ENCODE measurements around the gene CDK15. TPM values are rescaled to one million over a fixed set of nuclear protein-coding genes. Genes with fewer than 3 reads are reported as not detected.

CDK15 gene
- total and polyA plus RNA-seq, 8 donors: 0.09 to 0.35 (median 0.12) TPM; not detected in 3

DNA sequence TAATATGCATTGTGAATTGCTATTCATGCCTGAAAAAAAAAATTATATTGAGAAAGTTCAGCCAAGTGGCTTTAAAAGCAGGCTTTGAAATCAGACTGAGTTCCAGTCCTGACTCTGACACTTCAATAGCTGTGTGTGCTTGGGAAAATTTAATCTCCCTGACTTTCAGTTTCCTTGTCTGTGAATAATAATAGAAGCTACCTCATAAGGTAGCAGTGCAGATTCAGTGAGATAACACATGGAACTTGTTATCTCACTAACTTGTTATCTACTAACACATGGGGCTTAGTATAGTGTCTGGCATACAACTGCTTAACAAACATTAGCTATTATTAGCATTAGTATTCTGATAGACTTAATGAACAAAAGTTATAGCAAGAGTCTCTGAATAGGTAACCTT is 40.5 kb upstream of the CDK15 start:
- no peak overlapping the region for H3K4me3 ChIP-seq
- H3K36me3 ChIP-seq: peaks cover 0 to 10% (median 3%) of the 10 kb centered on the region in 3 donors
- no peak for ATAC-seq
- H3K9me3 ChIP-seq: no peaks in the 10 kb centered on the region
- no peak overlapping the region for H3K27ac ChIP-seq
- no peak for FAIRE-seq
- H3K4me1 ChIP-seq: no peaks in the 10 kb centered on the region
- intact Hi-C loops (cut with DNase I): no loop called here
- H3K27me3 ChIP-seq: no peaks in the 10 kb centered on the region
- no peak for DNase-seq
- TF ChIP-seq, protein P1, sequence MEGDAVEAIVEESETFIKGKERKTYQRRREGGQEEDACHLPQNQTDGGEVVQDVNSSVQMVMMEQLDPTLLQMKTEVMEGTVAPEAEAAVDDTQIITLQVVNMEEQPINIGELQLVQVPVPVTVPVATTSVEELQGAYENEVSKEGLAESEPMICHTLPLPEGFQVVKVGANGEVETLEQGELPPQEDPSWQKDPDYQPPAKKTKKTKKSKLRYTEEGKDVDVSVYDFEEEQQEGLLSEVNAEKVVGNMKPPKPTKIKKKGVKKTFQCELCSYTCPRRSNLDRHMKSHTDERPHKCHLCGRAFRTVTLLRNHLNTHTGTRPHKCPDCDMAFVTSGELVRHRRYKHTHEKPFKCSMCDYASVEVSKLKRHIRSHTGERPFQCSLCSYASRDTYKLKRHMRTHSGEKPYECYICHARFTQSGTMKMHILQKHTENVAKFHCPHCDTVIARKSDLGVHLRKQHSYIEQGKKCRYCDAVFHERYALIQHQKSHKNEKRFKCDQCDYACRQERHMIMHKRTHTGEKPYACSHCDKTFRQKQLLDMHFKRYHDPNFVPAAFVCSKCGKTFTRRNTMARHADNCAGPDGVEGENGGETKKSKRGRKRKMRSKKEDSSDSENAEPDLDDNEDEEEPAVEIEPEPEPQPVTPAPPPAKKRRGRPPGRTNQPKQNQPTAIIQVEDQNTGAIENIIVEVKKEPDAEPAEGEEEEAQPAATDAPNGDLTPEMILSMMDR (IDR thresholded peaks at IDR 0.05): no peak

DNA sequence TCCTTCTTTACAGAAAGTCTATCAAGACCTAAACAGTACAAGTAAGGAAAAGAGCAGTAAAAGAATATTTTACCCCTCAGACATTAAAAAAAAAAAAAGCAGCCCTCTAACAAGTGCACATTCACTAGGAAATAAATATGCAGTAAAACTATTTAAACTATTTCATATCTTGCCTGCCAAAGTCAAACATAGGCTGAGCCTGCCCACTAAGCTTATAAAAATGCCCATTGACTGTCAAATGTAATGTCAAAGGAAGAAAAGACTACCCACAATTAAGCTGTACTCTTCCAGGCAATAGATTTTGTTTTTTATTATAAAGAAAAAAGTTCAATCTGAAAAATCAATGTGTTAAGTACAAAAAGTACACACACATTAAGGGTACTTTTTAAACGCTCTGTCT is 37.4 kb upstream of the CDK15 start:
- WGBS, 2 donors: 65 to 66% methylated on average over 1 of the region's 1 CpG
- no peak for FAIRE-seq
- no peak for ATAC-seq
- DNase-seq: no peak
- Histone ChIP-seq H3K27me3 (no peaks in the 10 kb centered on the region), H3K4me3 (no peak overlapping the region), H3K4me1 (no peaks in the 10 kb centered on the region), H3K36me3 (peaks cover 0 to 4% (median 0%) of the 10 kb centered on the region in 3 donors), H3K9me3 (no peaks in the 10 kb centered on the region), H3K27ac (no peak overlapping the region)
- TF ChIP-seq, protein P1 (IDR thresholded peaks at IDR 0.05): no peak
- intact Hi-C loops (cut with DNase I): no loop called here

DNA sequence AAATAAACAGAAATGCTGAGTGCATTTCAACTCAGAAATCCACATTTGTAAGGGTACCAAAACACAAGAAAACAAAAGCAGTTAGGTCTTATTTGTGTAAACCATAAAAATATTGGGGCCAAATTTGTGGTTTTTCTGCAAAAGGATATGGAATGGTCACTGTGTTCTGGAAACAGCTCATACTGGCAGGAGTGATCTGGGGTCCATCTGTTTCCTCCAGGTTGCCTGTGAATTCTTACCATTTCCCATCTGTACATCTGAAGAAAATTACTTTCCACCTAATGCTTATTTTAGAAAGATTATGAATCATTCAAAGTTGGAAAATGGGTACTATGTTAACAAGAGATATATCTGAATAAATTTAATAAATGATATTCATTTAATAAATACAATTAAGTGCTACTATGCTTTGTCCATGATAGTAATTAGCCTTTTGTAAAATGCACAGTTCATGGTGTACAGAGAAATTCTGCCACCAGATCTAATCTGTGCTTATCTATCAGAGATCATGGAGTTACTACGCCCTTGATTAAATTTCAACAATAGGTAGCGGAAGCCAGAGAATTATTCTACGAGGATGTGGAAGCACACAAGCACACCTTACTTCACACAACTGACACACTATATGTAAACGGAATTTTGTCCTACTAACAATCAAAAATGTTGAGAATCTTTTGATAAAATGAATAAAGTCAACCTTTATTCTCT is 36.5 kb upstream of the CDK15 start:
- intact Hi-C loops (cut with DNase I): no loop called here
- ATAC-seq: no peak
- TF ChIP-seq, protein P1 (IDR thresholded peaks at IDR 0.05): no peak
- Histone ChIP-seq H3K4me3 (no peak overlapping the region), H3K27me3 (no peaks in the 10 kb centered on the region), H3K9me3 (no peaks in the 10 kb centered on the region), H3K4me1 (peaks cover 0 to 3% (median 0%) of the 10 kb centered on the region in 3 donors), H3K36me3 (peaks cover 0 to 3% (median 0%) of the 10 kb centered on the region in 3 donors), H3K27ac (no peak overlapping the region)
- no peak for DNase-seq
- FAIRE-seq: no peak
- WGBS, 2 donors: 78 to 81% methylated on average over 4 of the region's 4 CpGs

DNA sequence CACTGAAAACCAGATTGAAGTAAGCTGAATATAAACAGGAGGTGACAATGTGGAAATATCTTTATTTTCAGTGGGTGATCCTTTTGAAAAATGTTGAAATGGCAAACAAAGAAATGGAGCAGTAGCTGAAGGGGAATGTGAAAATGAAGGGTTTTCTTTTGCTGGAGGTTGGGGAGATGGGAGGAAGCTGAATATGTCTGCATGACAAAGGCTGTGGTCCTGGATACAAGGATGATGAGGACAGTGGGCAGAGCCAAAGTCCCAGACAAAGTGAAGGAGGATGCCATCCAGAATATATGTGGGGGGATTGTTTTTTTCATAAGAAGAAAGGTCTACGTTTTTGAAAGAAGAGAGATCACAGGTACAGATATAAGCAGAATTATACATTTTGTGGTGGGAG is 32.3 kb upstream of the CDK15 start:
- intact Hi-C loops (cut with DNase I): no loop called here
- Histone ChIP-seq H3K27ac (no peak overlapping the region), H3K27me3 (no peaks in the 10 kb centered on the region), H3K9me3 (no peaks in the 10 kb centered on the region), H3K4me1 (peaks cover 3 to 23% (median 8%) of the 10 kb centered on the region in 3 donors), H3K4me3 (no peak overlapping the region), H3K36me3 (no peaks in the 10 kb centered on the region)
- WGBS, 2 donors: 70 to 94% methylated on average over 1 of the region's 1 CpG
- FAIRE-seq (no peak), DNase-seq (no peak), ATAC-seq (no peak)
- TF ChIP-seq, protein P1 (IDR thresholded peaks at IDR 0.05): no peak

DNA sequence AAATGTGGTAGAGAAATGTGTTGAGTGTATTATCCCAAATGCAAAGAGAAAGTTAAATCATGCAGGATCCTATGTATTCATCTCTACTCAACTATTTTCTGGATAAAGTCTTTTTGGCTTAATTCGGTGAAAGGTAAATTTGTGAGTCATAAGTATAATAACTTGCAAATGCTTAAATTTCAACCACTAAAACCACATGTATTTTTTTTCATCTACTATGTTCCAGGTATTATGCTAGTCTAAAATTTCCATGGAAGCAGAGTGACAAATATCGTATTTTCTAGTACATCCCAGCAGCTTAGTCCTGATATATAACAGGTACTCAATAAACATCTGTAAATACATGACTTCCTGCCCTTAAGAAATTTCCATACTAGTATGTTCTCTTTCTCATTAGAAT is 31.8 kb upstream of the CDK15 start:
- FAIRE-seq: no peak
- no peaks in the 10 kb centered on the region for H3K36me3 ChIP-seq
- no peaks in the 10 kb centered on the region for H3K27me3 ChIP-seq
- TF ChIP-seq, protein P1 (IDR thresholded peaks at IDR 0.05): no peak
- no peaks in the 10 kb centered on the region for H3K9me3 ChIP-seq
- H3K4me3 ChIP-seq: no peak overlapping the region
- no peak overlapping the region for H3K27ac ChIP-seq
- 94% methylated on average over 2 of the region's 2 CpGs for WGBS, 2 donors
- no peak for ATAC-seq
- H3K4me1 ChIP-seq: peaks cover 9 to 29% (median 13%) of the 10 kb centered on the region in 3 donors
- no peak for DNase-seq
- intact Hi-C loops (cut with DNase I): no loop called here
